GM19324 (cell line): ENCODE measurements around the gene ADAM29.
"Not testable (repeated sequence)": the region's sequence is repeated elsewhere in the genome, so short reads cannot be mapped to it uniquely, and the experiment has no call there.

Experiments
- ATAC-seq: cut with Tn5 transposase; IDR thresholded peaks from one replicate; pipeline ENCODE4 v1.9.1; 2021; ENCODE audit warnings: mild to moderate bottlenecking, moderate library complexity; ENCODE audit not compliant: unreplicated experiment, low FRiP score

ADAM29 gene

DNA sequence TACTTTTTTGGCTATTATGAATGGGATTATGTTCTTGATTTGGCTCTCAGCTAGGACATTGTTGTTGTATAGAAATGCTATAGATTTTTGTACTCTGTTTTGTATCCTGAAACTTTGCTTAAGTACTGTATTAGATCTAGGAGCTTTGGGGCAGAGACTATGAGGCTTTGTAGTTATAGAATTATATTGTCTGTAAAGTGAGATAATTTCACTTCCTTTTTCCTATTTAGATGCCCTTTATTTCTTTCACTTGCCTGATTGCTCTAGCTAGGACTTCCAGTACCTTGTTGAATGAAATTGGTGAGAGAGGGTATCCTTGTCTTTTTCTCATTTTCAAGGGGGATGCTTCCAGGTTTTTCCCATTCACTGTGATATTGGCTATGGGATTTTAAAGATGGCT, 28.1 kb downstream of the ADAM29 start:
- no peak for ATAC-seq

DNA sequence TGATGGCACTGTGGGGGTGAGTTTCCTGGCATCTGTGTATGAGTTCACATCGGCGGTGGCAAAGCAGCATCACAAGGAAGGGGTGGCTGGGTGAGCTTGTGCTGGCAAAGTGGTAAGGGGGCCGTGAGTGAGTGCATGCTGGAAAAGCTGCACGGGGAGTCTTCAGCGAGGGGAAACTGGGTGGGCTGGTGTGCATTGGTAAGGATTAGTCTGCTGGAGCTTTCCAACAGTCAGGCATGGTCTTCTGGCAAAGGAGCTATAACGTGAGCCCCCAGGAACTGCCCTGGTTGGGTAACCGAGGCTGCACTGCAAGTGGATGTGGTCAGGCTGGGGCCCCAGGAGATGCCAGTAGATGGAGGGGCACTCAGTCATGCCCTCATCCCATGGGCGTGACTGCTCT, 30.7 kb downstream of the ADAM29 start:
- ATAC-seq, result no peak

DNA sequence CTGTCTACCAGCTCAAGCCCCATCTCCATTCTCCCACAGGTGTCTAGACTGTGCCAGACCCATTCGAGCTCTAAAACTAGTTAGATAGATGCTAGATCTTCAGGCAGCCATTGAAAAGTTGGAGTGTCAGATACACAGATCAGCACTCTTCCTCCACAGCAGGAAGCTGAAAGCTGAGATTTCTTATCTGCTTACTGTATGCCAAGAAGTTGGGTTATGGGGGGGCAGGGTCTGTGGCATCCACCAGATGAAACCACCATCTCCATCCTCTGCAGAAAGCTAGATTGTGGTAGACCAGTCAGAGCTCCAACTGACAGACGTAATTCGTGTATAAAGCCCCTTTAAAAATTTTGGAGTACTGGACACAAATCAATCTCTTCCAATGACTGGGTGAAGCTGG, 54.8 kb downstream of the ADAM29 start:
- no peak for ATAC-seq

DNA sequence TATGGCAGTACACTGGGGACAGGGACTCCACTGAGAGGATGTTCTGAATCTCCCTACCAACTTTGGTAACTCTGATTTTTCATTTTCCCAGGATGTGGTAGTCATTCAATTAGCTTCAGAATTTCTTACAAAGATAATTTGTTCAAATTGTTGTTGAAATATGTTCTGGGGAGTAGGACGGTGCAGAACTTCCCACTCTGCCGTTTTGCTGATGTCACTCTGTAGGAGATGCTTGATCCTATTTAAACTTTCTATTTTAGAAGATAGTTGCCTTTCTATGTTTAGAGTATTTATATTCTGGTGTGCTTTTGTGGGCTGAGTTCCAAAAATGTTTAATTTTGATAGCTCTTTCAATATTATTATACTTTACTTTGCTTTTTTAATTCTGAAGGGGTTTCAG, 55.2 kb downstream of the ADAM29 start:
- no peak for ATAC-seq

DNA sequence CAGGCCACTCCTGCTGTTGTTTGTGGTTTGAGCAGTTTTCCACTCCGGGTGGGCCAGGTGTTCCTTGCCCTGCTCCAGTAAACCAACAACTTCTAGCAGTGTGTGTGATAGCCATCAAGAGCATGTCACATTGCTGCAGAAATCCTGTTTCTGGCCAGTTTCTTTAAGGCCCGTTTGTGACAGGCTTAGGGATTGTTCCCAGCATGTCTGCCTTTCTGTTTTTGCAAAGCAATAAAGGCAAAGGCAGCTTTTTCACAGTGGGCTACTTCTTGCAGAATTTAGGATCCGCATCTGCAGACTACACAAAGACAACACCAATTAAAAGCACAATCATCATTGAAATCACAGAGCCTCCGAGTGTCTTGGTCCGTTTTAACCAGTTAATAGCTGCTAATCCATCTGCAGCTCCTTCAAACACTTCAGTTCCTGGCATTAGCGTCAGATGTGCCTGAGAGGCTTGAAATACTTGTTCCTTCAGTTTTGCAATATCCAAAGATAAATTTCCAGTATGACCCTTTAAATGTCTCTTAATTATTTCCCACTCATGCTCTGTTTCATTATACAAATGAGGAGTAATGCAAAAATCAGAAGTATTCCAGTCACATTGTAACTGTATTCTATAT, 65.1 kb downstream of the ADAM29 start:
- ATAC-seq, result no peak

DNA sequence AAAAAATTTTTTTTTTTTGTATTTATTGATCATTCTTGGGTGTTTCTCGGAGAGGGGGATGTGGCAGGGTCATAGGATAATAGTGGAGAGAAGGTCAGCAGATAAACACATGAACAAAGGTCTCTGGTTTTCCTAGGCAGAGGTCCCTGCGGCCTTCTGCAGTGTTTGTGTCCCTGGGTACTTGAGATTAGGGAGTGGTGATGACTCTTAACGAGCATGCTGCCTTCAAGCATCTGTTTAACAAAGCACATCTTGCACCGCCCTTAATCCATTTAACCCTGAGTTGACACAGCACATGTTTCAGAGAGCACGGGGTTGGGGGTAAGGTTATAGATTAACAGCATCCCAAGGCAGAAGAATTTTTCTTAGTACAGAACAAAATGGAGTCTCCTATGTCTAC, 65.7 kb downstream of the ADAM29 start:
- not testable (repeated sequence) for ATAC-seq

DNA sequence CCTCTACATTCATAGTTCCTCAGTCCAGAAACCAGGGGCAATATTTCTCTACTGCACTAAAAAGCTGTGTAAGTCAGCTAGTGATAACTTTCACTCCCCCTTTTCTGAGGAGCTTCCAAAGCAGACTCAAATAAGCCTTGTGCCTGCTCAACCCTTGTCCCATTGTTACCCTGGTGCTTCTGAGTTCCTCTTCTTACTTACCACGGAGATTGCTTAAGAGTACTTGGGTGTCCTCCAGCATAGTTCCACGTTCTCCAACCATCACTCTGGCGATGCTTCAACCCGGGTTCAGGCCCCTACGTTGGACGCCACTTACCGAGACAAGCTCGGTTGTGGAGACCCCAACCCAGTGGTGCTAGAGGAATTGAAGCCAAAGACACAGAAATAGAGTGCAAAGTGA, 71.6 kb downstream of the ADAM29 start:
- no peak for ATAC-seq

DNA sequence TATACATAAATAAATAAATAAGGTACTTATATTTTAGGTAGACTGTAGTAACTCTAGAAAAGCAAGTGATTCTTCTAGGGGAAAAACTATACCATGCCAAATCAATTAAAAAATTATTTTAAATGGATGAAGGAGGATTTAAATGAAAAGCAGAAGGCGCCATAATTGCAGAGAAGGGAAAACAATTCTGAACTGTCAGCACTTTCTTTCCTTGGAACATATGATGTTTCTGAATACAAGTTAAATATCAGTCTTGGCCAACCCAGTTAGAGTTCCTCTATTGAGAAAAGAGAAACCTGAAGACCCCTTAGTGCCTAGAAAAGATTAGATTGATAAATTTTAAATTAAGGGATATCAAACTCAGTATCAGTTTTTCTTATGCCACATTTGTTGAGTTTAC, 75.8 kb downstream of the ADAM29 start:
- no peak for ATAC-seq

DNA sequence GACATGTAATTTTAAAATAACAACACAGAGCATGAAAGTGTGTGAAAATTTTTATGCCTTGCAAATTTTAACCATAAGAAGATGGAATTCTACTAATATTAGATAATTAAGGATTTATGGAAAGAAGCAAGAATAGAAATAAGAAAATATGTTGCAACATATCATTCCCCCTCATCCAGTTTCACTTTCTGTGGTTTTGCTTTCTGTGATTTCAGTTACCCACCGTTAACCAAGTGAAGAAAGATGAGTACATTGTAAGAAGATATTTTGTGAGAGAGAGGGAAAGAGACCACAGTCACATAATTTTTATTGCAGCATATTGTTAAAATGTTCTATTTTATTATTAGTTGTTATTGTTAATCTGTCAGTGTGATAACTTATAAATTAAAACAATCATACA, 77.9 kb downstream of the ADAM29 start:
- no peak for ATAC-seq

DNA sequence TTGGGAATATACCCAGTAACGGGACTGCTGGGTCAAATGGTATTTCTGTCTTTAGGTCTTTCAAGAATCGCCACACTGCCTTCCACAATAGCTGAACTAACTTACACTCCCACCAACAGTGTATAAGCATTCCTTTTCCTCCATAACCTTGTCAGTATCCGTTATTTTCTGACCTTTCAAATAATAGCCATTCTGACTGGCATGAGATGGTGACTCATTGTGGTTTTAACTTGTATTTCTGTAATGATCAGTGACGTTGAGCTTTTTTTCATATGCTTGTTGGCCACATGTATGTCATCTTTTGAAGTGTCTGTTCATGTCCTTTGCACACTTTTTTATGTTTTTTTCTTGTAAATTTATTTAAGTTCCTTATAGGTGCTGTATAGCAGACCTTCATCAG, 81.2 kb downstream of the ADAM29 start:
- ATAC-seq, result no peak

DNA sequence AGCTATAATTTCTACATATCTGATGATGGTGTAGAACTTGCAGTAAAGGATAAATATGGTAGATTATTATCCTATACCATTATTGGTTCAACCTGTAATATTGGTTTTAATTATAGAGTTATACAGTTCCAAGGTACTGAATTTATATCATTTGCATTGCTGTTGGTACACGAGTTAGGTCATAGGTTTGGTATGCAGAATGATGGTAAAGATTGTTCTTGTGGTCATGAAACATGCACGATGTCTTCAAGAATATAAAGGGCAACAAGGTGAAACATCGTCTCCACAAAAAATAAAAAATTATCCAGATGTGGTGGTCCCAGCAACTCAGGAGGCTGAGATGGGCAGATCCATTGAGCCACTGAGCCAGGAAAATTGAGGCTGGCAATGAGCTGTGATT, 99.6 kb downstream of the ADAM29 start:
- no peak for ATAC-seq

DNA sequence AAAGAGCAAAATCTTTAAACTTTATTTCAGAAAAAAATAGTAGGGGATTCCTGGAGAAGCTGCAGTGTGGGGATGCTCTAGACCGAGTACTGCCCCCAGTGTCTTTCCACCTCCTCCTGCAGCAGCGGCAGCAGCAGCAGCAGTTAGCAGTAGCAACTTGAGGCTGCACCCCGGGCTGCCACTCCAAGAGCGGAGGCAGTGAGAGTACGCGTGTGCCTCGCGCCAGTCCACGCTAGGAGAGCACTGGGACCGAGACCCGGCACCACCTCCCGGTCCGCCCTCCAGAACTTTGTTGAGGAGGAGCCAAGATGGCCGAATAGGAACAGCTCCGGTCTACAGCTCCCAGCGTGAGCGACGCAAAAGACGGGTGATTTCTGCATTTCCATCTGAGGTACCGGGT, 101.3 kb downstream of the ADAM29 start:
- ATAC-seq, result not testable (repeated sequence)
